Keratinocyte (primary cell): ENCODE data around the gene KLHL29. TPM values are rescaled to one million over a fixed set of nuclear protein-coding genes. Genes with fewer than 3 reads are reported as not detected.

Source experiments
- DNase-seq: peaks from one replicate; pipeline ENCODE4 v3.0.0-alpha.2; 2011; ENCODE audit warnings: low read depth, missing footprints, low spot score
- FAIRE-seq: peaks from 2 replicates; lab custom pipeline; 2011; peaks lifted over from hg19 to GRCh38; lab: Jason Lieb, UNC
- H2AFZ ChIP-seq: 2 replicates; pipeline ENCODE4 v1.6.0; 2012; ENCODE audit warnings: low read length, control low read depth, inconsistent platforms; ENCODE audit not compliant: control insufficient read depth
- H3K27ac ChIP-seq: 2 replicates; pipeline ENCODE4 v1.5.1; 2011; ENCODE audit warnings: low read length; ENCODE audit not compliant: control insufficient read depth, insufficient read depth
- H3K27me3 ChIP-seq: 3 replicates; pipeline ENCODE4 v1.6.0; 2011; ENCODE audit warnings: low read length; ENCODE audit not compliant: control insufficient read depth, insufficient read depth; ENCODE audit errors: extremely low read depth
- H3K36me3 ChIP-seq, 2 experiments: 2 replicates in 1 of 2; 3 replicates in 1 of 2; pipeline ENCODE4 v1.5.1; 2011; ENCODE audit warnings: low read length in 2 of 2, mild to moderate bottlenecking in 1 of 2; ENCODE audit not compliant: control insufficient read depth in 2 of 2, insufficient read depth in 2 of 2; ENCODE audit errors: extremely low read depth in 1 of 2
- H3K4me1 ChIP-seq: 3 replicates; pipeline ENCODE4 v1.5.1; 2011; ENCODE audit warnings: low read length; ENCODE audit not compliant: control insufficient read depth, insufficient read depth; ENCODE audit errors: extremely low read depth
- H3K4me2 ChIP-seq: 3 replicates; pipeline ENCODE4 v1.6.0; 2011; ENCODE audit warnings: low read depth, low read length; ENCODE audit not compliant: control insufficient read depth, insufficient read depth; ENCODE audit errors: extremely low read depth
- H3K4me3 ChIP-seq, 3 experiments: fragments of 200-600 bp in 1 of 3; sonication (generic) in 1 of 3; 2 replicates in 2 of 3; 3 replicates in 1 of 3; pipeline ENCODE4 v1.5.1; 2011 to 2016; ENCODE audit warnings: low read length in 3 of 3, mild to moderate bottlenecking in 3 of 3, control low read depth in 2 of 3, inconsistent platforms in 1 of 3, low read depth in 1 of 3, mixed read lengths in 1 of 3, mixed run types in 1 of 3, moderate library complexity in 1 of 3; ENCODE audit not compliant: control insufficient read depth in 2 of 3, insufficient read depth in 2 of 3; ENCODE audit errors: extremely low read depth in 1 of 3
- H3K79me2 ChIP-seq: 2 replicates; pipeline ENCODE4 v1.6.0; 2012; ENCODE audit warnings: low read length; ENCODE audit not compliant: control insufficient read depth, insufficient read depth
- H3K9ac ChIP-seq: 3 replicates; pipeline ENCODE4 v1.6.0; 2011; ENCODE audit warnings: low read length; ENCODE audit not compliant: control insufficient read depth, insufficient read depth; ENCODE audit errors: extremely low read depth
- H3K9me1 ChIP-seq: 3 replicates; pipeline ENCODE4 v1.6.0; 2011; ENCODE audit warnings: low read length; ENCODE audit not compliant: control insufficient read depth, insufficient read depth; ENCODE audit errors: extremely low read depth
- H3K9me3 ChIP-seq: 2 replicates; pipeline ENCODE4 v1.5.1; 2012; ENCODE audit warnings: low read depth, low read length; ENCODE audit not compliant: control insufficient read depth
- H4K20me1 ChIP-seq: 3 replicates; pipeline ENCODE4 v1.6.0; 2011; ENCODE audit warnings: low read length; ENCODE audit not compliant: control insufficient read depth, insufficient read depth; ENCODE audit errors: extremely low read depth
- EZH2 ChIP-seq: IDR thresholded peaks from one replicate; pipeline ENCODE4 v1.6.1; 2012; ENCODE audit warnings: inconsistent platforms, mild to moderate bottlenecking, low read length, moderate library complexity
- dilution Hi-C: fragments of 300-500 bp; cut with MboI; formaldehyde crosslinking; loops from one replicate; pipeline ENCODE4 v1.7.0; 2020; ENCODE audit warnings: low sequenced_read_pairs; ENCODE audit not compliant: extremely low pct_ligation_motif_present
- polyA plus RNA-seq, 5 experiments: library from polyadenylated mRNA; depleted of rRNA in 3 of 5; stranded (reverse) in 3 of 5; stranded (forward) in 1 of 5; unstranded in 1 of 5; fragments of >200 nt; gene quantifications; 1 replicate in 1 of 5; 2 replicates in 3 of 5; 3 replicates in 1 of 5; pipeline versions ENCODE4 v1.2.1 to v1.2.3, GENCODE V29; 2011 to 2012; ENCODE audit warnings: missing spikeins in 2 of 5, low read depth in 1 of 5, low replicate concordance in 1 of 5
- TF ChIP-seq, protein P1 (sequence below), 3 experiments: IDR thresholded peaks in 1 of 3; conservative IDR thresholded peaks in 1 of 3; optimal IDR thresholded peaks in 1 of 3; 2 replicates in 2 of 3; 3 replicates in 1 of 3; pipeline versions ENCODE3 to v1.5.1; 2011; ENCODE audit warnings: low read length in 3 of 3, mild to moderate bottlenecking in 3 of 3, moderate library complexity in 2 of 3, control low read depth in 1 of 3, inconsistent platforms in 1 of 3; ENCODE audit not compliant: insufficient read depth in 2 of 3; ENCODE audit errors: extremely low read depth in 1 of 3

Gene KLHL29
- polyA plus RNA-seq, 1 donor (not counting 4 experiments of a cell fraction or from before 2014, with no cell fraction given) = 4.7 TPM

- H3K27ac ChIP-seq = no peak overlapping the region
- H2AFZ ChIP-seq = no peak overlapping the region
- H3K9me1 ChIP-seq = no peaks in the 10 kb centered on the region
- no peaks in the 10 kb centered on the region for H3K79me2 ChIP-seq
- no peak overlapping the region for H3K4me2 ChIP-seq
- no peak for FAIRE-seq
- dilution Hi-C loops = no loop called here
- H3K4me1 ChIP-seq = no peaks in the 10 kb centered on the region
- no peak overlapping the region for H3K9ac ChIP-seq
- H4K20me1 ChIP-seq = no peaks in the 10 kb centered on the region
- no peaks in the 10 kb centered on the region for H3K36me3 ChIP-seq
- peaks cover 24% of the 10 kb centered on the region for H3K27me3 ChIP-seq
- no peak for DNase-seq
- TF ChIP-seq, protein P1, sequence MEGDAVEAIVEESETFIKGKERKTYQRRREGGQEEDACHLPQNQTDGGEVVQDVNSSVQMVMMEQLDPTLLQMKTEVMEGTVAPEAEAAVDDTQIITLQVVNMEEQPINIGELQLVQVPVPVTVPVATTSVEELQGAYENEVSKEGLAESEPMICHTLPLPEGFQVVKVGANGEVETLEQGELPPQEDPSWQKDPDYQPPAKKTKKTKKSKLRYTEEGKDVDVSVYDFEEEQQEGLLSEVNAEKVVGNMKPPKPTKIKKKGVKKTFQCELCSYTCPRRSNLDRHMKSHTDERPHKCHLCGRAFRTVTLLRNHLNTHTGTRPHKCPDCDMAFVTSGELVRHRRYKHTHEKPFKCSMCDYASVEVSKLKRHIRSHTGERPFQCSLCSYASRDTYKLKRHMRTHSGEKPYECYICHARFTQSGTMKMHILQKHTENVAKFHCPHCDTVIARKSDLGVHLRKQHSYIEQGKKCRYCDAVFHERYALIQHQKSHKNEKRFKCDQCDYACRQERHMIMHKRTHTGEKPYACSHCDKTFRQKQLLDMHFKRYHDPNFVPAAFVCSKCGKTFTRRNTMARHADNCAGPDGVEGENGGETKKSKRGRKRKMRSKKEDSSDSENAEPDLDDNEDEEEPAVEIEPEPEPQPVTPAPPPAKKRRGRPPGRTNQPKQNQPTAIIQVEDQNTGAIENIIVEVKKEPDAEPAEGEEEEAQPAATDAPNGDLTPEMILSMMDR (optimal IDR thresholded peaks at IDR 0.05 in 1 of 3, IDR thresholded peaks at IDR 0.05 in 1 of 3, conservative IDR thresholded peaks at IDR 0.05 in 1 of 3; ENCODE audit: extremely low read depth in 1 of 3, insufficient read depth in 2 of 3, low read length in 3 of 3) = no peak
- TF ChIP-seq EZH2 = no peak
- no peak overlapping the region for H3K4me3 ChIP-seq
- no peaks in the 10 kb centered on the region for H3K9me3 ChIP-seq
Measured at GRCh38 chr2:23349508-23349907, 35.5 kb upstream of the KLHL29 start.

DNA sequence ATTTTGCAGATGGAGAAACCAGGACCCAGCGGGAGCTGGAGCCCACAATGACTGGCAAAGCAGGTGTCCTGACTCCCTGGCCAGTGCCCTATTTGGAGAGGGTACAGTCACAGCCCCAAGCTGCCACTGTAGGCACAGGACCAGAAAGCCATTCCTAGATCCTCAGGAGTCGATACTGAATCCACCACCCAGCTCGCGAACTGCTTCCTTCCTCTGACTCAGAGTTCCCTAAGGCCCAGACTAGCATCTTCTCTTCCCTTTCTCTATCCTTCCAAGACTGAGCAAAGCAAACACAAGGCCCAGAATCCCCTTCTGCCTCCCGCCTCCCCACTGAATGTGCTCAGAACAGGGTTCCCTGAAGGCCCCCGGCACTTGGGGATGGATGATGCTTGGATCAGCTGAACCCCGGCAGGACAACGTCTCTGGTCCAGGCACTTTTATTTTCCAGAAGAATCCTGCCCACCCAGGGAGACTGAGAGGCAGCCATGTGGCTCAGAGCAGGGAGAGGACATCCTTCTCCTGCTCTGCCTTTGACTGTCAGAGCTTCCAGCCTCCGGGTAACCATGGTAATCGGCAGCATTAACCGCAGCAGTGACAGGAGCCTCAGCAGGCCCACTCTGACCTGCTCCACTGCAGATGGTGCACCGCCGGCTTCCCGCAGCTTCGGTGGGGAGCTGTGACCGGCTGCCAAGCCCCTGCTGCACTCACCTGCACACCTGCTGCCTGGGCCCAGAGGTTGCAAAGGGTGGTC lies 34.8 kb upstream of the KLHL29 start:
- H3K36me3 ChIP-seq = no peaks in the 10 kb centered on the region
- H3K9me1 ChIP-seq = no peaks in the 10 kb centered on the region
- dilution Hi-C loops = no loop called here
- DNase-seq (no peak), FAIRE-seq (no peak)
- H3K4me3 ChIP-seq = no peak overlapping the region
- TF ChIP-seq EZH2 = no peak
- TF ChIP-seq, protein P1 (optimal IDR thresholded peaks at IDR 0.05 in 1 of 3, IDR thresholded peaks at IDR 0.05 in 1 of 3, conservative IDR thresholded peaks at IDR 0.05 in 1 of 3; ENCODE audit: extremely low read depth in 1 of 3, insufficient read depth in 2 of 3, low read length in 3 of 3) = no peak
- no peaks in the 10 kb centered on the region for H3K9me3 ChIP-seq
- no peak overlapping the region for H3K4me2 ChIP-seq
- H4K20me1 ChIP-seq = no peaks in the 10 kb centered on the region
- H3K79me2 ChIP-seq = no peaks in the 10 kb centered on the region
- H3K27ac ChIP-seq = no peak overlapping the region
- no peak overlapping the region for H3K9ac ChIP-seq
- no peaks in the 10 kb centered on the region for H3K4me1 ChIP-seq
- no peak overlapping the region for H2AFZ ChIP-seq
- peaks cover 21% of the 10 kb centered on the region for H3K27me3 ChIP-seq
